GM12878 (cell line): ENCODE measurements around the gene RNASEL. TPM values are rescaled to one million over a fixed set of nuclear protein-coding genes. Genes with fewer than 3 reads are reported as not detected.
"Not testable (repeated sequence)": the region's sequence is repeated elsewhere in the genome, so short reads cannot be mapped to it uniquely, and the experiment has no call there.

ENCODE experiments used
- ATAC-seq: fragments of 200-7000 bp; cut with Tn5 transposase; 3 replicates; pipeline ENCODE4 v1.9.1; 2020; ENCODE audit warnings: mild to moderate bottlenecking, moderate library complexity
- BruUV-seq: library from RNA; stranded (reverse); fragments of 400-500 nt; replicated peaks from 2 replicates; lab custom pipeline; 2021; lab: Mats Ljungman, UMichigan
- CTCF ChIA-PET: fragments of 300-600 bp; sonication (Branson Sonifier 250); formaldehyde crosslinking; extraction: SDS; loops from one replicate; lab custom pipeline; 2021; ENCODE audit warnings: inconsistent platforms; lab: Yijun Ruan, JAX
- POLR2A ChIA-PET: fragments of 350-600 bp; formaldehyde crosslinking; extraction: SDS; loops from one replicate; lab custom pipeline; 2021; ENCODE audit warnings: inconsistent platforms; lab: Charles Lee
- RAD21 ChIA-PET: fragments of 300-600 bp; sonication (Branson Sonifier 250); formaldehyde crosslinking; loops from one replicate; lab custom pipeline; 2023; ENCODE audit warnings: antibody characterized with exemption; ENCODE audit not compliant: unreplicated experiment; lab: Charles Lee
- SMC1A ChIA-PET: fragments of 300-600 bp; sonication (Branson Sonifier 250); formaldehyde crosslinking; loops from one replicate; lab custom pipeline; 2023; ENCODE audit not compliant: unreplicated experiment, uncharacterized antibody; lab: Charles Lee
- DNase-seq: peaks from one replicate; pipeline ENCODE4 v3.0.0-alpha.2; 2011; ENCODE audit warnings: low read depth, low spot score
- FAIRE-seq: peaks from 3 replicates; lab custom pipeline; 2011; peaks lifted over from hg19 to GRCh38; lab: Jason Lieb, UNC
- H2AFZ ChIP-seq: 2 replicates; pipeline ENCODE4 v1.6.0; 2011; ENCODE audit warnings: low read depth, low read length, control low read depth; ENCODE audit not compliant: control insufficient read depth
- H3K27ac ChIP-seq: 2 replicates; pipeline ENCODE4 v1.5.1; 2011; ENCODE audit warnings: control low read depth; ENCODE audit not compliant: control insufficient read depth, insufficient read depth
- H3K27me3 ChIP-seq, 2 experiments: replicated peaks in 1 of 2; 2 replicates each; pipeline versions ENCODE4 v1.6.0 to v1.6.1; 2011; ENCODE audit warnings: low read length in 1 of 2; ENCODE audit not compliant: control insufficient read depth in 2 of 2, insufficient read depth in 2 of 2
- H3K36me3 ChIP-seq, 2 experiments: 2 replicates each; pipeline ENCODE4 v1.5.1; 2011; ENCODE audit warnings: low read length in 1 of 2; ENCODE audit not compliant: control insufficient read depth in 2 of 2, insufficient read depth in 2 of 2
- H3K4me1 ChIP-seq: 2 replicates; pipeline ENCODE4 v1.6.1; 2011; ENCODE audit warnings: mild to moderate bottlenecking, low read length, moderate library complexity, mixed read lengths; ENCODE audit not compliant: control insufficient read depth, insufficient read depth
- H3K4me2 ChIP-seq: 2 replicates; pipeline ENCODE4 v1.6.0; 2011; ENCODE audit warnings: control low read depth; ENCODE audit not compliant: control insufficient read depth, insufficient read depth
- H3K4me3 ChIP-seq: fragments of 200-600 bp; sonication (generic); 2 replicates; pipeline ENCODE4 v1.5.1; 2016
- H3K79me2 ChIP-seq: 2 replicates; pipeline ENCODE4 v1.6.0; 2011; ENCODE audit warnings: low read length; ENCODE audit not compliant: control insufficient read depth, insufficient read depth
- H3K9ac ChIP-seq: 2 replicates; pipeline ENCODE4 v1.8.0; 2011; ENCODE audit warnings: low read length, control low read depth, mixed read lengths; ENCODE audit not compliant: control insufficient read depth, insufficient read depth
- H3K9me3 ChIP-seq: replicated peaks from 3 replicates; pipeline ENCODE4 v1.5.1; 2011; ENCODE audit warnings: mild to moderate bottlenecking, low read length; ENCODE audit not compliant: control insufficient read depth, insufficient read depth
- H4K20me1 ChIP-seq: 2 replicates; pipeline ENCODE4 v1.6.0; 2011; ENCODE audit not compliant: control insufficient read depth, insufficient read depth
- FOXK2 ChIP-seq: fragments of 450-650 bp; IDR thresholded peaks from 2 replicates; pipeline ENCODE4 v1.6.1; 2017; ENCODE audit warnings: mild to moderate bottlenecking, moderate library complexity
- FOXM1 ChIP-seq: IDR thresholded peaks from 2 replicates; pipeline ENCODE4 v1.6.1; 2012; ENCODE audit warnings: low read depth, mild to moderate bottlenecking, inconsistent platforms, low read length, moderate library complexity
- KAT2A ChIP-seq: conservative IDR thresholded peaks from 2 replicates; pipeline ENCODE4 v1.6.1; 2011; ENCODE audit warnings: low read depth, low read length; ENCODE audit not compliant: control insufficient read depth
- NFXL1 ChIP-seq: fragments of 450-650 bp; IDR thresholded peaks from 2 replicates; pipeline ENCODE4 v1.6.1; 2017; ENCODE audit warnings: antibody characterized with exemption, mild to moderate bottlenecking, borderline replicate concordance
- NR2C1 ChIP-seq: fragments of 450-650 bp; IDR thresholded peaks from 2 replicates; pipeline ENCODE4 v1.6.1; 2017; ENCODE audit warnings: antibody characterized with exemption, mild to moderate bottlenecking, moderate library complexity
- PML ChIP-seq: IDR thresholded peaks from 2 replicates; pipeline ENCODE4 v1.6.1; 2012; ENCODE audit warnings: low read length, inconsistent platforms
- SMARCA5 ChIP-seq: fragments of 450-650 bp; IDR thresholded peaks from 2 replicates; pipeline ENCODE4 v1.6.1; 2017; ENCODE audit warnings: mild to moderate bottlenecking
- SMC3 ChIP-seq: IDR thresholded peaks from 2 replicates; pipeline ENCODE4 v1.6.1; 2011; ENCODE audit warnings: low read length, improper control_type of control experiment, borderline replicate concordance
- YY1 ChIP-seq: IDR thresholded peaks from 2 replicates; pipeline ENCODE4 v1.6.1; 2011; ENCODE audit warnings: low read depth, mild to moderate bottlenecking, low read length
- ZNF217 ChIP-seq: fragments of 450-650 bp; IDR thresholded peaks from 2 replicates; pipeline ENCODE4 v1.6.1; 2017; ENCODE audit warnings: antibody characterized with exemption, mild to moderate bottlenecking
- WGBS: methylation state at CpG from one replicate; pipeline ENCODE4 v1.1.6; 2016; ENCODE audit warnings: low lambda C conversion rate; ENCODE audit not compliant: insufficient replicate concordance, insufficient coverage; ENCODE audit errors: missing lambda C conversion rate; 5-methylcytosine and 5-hydroxymethylcytosine counted together
- in situ Hi-C: fragments of 300-500 bp; cut with MboI; formaldehyde crosslinking; loops from 9 replicates; pipeline ENCODE4 v1.14.3; 2018; ENCODE audit warnings: mixed read lengths
- intact Hi-C: fragments of 100-400 bp; cut with micrococcal nuclease; formaldehyde crosslinking; loops from one replicate; pipeline ENCODE4 v1.14.2; 2022; ENCODE audit not compliant: unreplicated experiment
- polyA plus RNA-seq, 11 experiments: library from polyadenylated mRNA; depleted of rRNA in 4 of 11; unstranded in 6 of 11; stranded (reverse) in 5 of 11; fragments of >200 nt; fragmentation: Nextera tagmentation in 4 of 11; fragmentation: Illumina TruSeq in 1 of 11; extraction: Ambion mirVana in 4 of 11; extraction: Trizol in 1 of 11; gene quantifications; 1 replicate in 1 of 11; 2 replicates in 10 of 11; pipeline versions ENCODE4 v1.2.1 to v1.2.3, GENCODE V29; 2011 to 2016; ENCODE audit warnings: inconsistent platforms in 2 of 11, missing spikeins in 2 of 11, low read depth in 1 of 11
- total RNA-seq, 4 experiments: library from RNA; depleted of rRNA in 3 of 4; stranded (reverse); fragments of >200 nt in 3 of 4; fragmentation: Illumina TruSeq in 1 of 4; extraction: Trizol in 1 of 4; gene quantifications; 2 replicates each; pipeline versions ENCODE4 v1.2.1 to v1.2.3, GENCODE V29; 2013 to 2021
- TF ChIP-seq, protein P1 (sequence below): fragments of 450-650 bp; IDR thresholded peaks from 2 replicates; pipeline ENCODE4 v1.6.1; 2017; ENCODE audit warnings: mild to moderate bottlenecking, moderate library complexity
- TF ChIP-seq, protein P2 (sequence below): IDR thresholded peaks from 2 replicates; pipeline ENCODE4 v1.6.1; 2012; ENCODE audit warnings: low read depth, low read length, improper control_type of control experiment

RNASEL gene
- total and polyA plus RNA-seq, 10 of the 15 experiments (the other 5 are each of a cell fraction or from before 2014, with no cell fraction given) = 3.0 to 10.8 (median 5.0) TPM

DNA sequence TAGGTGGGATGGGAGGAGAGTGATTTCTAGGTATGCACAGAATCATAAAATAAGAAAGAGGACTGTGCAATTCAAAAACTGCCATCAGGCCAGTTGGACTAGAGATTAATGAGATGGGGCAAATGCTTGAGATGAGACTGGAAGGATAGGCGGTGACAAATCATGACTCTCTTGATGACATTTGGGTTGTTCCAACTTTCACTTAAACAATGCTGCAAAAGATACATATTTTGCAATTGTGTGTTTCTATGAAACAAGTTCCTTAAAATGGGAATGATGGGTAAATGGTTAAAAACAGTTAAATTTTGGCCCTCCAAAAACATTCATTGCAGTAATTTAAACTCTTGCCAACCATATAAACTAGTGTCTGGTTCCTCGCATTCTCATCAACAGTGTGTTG is 55.2 kb downstream of the RNASEL start (continued):
- no peak for TF ChIP-seq PML
- TF ChIP-seq ZNF217 = no peak
- no peak for TF ChIP-seq KAT2A
- TF ChIP-seq FOXK2 = no peak
- TF ChIP-seq SMC3 = no peak
- TF ChIP-seq NFXL1 = no peak

DNA sequence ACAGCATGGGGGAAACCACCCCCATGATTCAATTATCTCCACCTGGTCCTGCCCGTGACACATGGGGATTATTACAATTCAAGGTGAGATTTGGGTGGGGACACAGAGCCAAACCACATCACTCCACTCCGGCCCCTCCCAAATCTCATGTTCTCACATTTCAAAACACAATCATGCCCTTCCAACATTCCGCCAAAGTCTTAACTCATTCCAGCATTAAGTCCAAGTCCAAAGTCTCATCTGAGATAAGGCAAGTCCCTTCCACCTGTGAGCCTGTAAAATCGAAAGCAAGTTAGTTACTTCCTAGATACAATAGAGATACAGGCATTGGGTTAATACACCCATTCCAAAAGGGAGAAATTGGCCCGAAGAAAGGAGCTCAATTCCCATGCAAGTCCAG is 60.9 kb downstream of the RNASEL start:
- H3K27ac ChIP-seq, H3K27me3 ChIP-seq, POLR2A ChIA-PET, H3K4me2 ChIP-seq, H2AFZ ChIP-seq, H3K9me3 ChIP-seq, intact Hi-C loops, H3K4me3 ChIP-seq, H3K36me3 ChIP-seq, ATAC-seq, FAIRE-seq, CTCF ChIA-PET, H4K20me1 ChIP-seq, H3K4me1 ChIP-seq, H3K79me2 ChIP-seq, DNase-seq, RAD21 ChIA-PET, SMC1A ChIA-PET, BruUV-seq, H3K9ac ChIP-seq, in situ Hi-C loops: not testable (repeated sequence)
- 49% methylated on average over 5 of the region's 5 CpGs for WGBS

DNA sequence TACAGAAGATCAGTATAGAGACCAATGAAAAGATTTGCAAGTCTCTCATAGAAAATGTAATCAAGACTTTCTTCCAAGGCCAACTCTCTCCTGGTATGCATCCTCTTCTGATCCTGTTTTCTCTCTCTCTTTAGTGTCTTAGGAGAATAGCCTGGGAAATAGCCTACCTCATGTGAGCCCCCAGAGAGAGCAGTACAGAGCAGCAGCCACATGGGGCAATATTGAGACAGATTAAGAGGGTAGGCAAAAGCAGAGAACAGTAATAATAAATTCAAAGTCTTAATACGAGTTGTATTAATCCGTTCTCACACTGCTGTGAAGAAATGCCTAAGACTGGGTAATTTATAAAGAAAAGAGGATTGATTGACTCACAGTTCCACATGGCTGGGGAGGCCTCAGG is 61.4 kb downstream of the RNASEL start:
- Histone ChIP-seq H3K27me3 (no peaks in the 10 kb centered on the region), H4K20me1 (no peaks in the 10 kb centered on the region), H3K9me3 (no peaks in the 10 kb centered on the region; the same call in 2 of the 3 replicates), H3K9ac (no peak overlapping the region), H3K4me1 (no peaks in the 10 kb centered on the region), H3K27ac (no peak overlapping the region), H2AFZ (no peak overlapping the region), H3K36me3 (no peaks in the 10 kb centered on the region), H3K4me2 (no peak overlapping the region), H3K4me3 (no peak overlapping the region), H3K79me2 (no peaks in the 10 kb centered on the region)
- in situ Hi-C loops (no loop called here), intact Hi-C loops (no loop called here)
- WGBS = 19% methylated on average over 2 of the region's 2 CpGs
- ChIA-PET RAD21 (no interaction called here), CTCF (no interaction called here), SMC1A (no interaction called here), POLR2A (no interaction called here)
- no peak for ATAC-seq
- BruUV-seq = no TSS peak
- FAIRE-seq = no peak
- no peak for DNase-seq
- TF ChIP-seq NR2C1 (no peak), SMARCA5 (no peak), YY1 (no peak), FOXM1 (no peak), SMC3 (no peak)
- TF ChIP-seq, protein P1, sequence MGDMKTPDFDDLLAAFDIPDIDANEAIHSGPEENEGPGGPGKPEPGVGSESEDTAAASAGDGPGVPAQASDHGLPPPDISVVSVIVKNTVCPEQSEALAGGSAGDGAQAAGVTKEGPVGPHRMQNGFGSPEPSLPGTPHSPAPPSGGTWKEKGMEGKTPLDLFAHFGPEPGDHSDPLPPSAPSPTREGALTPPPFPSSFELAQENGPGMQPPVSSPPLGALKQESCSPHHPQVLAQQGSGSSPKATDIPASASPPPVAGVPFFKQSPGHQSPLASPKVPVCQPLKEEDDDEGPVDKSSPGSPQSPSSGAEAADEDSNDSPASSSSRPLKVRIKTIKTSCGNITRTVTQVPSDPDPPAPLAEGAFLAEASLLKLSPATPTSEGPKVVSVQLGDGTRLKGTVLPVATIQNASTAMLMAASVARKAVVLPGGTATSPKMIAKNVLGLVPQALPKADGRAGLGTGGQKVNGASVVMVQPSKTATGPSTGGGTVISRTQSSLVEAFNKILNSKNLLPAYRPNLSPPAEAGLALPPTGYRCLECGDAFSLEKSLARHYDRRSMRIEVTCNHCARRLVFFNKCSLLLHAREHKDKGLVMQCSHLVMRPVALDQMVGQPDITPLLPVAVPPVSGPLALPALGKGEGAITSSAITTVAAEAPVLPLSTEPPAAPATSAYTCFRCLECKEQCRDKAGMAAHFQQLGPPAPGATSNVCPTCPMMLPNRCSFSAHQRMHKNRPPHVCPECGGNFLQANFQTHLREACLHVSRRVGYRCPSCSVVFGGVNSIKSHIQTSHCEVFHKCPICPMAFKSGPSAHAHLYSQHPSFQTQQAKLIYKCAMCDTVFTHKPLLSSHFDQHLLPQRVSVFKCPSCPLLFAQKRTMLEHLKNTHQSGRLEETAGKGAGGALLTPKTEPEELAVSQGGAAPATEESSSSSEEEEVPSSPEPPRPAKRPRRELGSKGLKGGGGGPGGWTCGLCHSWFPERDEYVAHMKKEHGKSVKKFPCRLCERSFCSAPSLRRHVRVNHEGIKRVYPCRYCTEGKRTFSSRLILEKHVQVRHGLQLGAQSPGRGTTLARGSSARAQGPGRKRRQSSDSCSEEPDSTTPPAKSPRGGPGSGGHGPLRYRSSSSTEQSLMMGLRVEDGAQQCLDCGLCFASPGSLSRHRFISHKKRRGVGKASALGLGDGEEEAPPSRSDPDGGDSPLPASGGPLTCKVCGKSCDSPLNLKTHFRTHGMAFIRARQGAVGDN = no peak
- TF ChIP-seq, protein P2, sequence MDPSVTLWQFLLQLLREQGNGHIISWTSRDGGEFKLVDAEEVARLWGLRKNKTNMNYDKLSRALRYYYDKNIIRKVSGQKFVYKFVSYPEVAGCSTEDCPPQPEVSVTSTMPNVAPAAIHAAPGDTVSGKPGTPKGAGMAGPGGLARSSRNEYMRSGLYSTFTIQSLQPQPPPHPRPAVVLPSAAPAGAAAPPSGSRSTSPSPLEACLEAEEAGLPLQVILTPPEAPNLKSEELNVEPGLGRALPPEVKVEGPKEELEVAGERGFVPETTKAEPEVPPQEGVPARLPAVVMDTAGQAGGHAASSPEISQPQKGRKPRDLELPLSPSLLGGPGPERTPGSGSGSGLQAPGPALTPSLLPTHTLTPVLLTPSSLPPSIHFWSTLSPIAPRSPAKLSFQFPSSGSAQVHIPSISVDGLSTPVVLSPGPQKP = no peak
